CD14-positive monocyte (primary cell): ENCODE data around the gene BRMS1L. TPM values are rescaled to one million over a fixed set of nuclear protein-coding genes. Genes with fewer than 3 reads are reported as not detected.

ENCODE experiments used
- DNase-seq, 3 donors: peaks; one replicate each; pipeline ENCODE4 v3.0.0-alpha.2; 2011 to 2022
- H2AFZ ChIP-seq: 2 replicates; pipeline ENCODE4 v1.6.0; 2012; ENCODE audit warnings: mild to moderate bottlenecking, low read depth, low read length, inconsistent platforms; ENCODE audit not compliant: insufficient read depth, poor library complexity, severe bottlenecking
- H3K27ac ChIP-seq, 2 donors: 1 replicate in 1 of 2; 2 replicates in 1 of 2; pipeline ENCODE4 v1.5.1; 2012 to 2013; ENCODE audit warnings: low read length in 2 of 2, control low read depth in 1 of 2, inconsistent platforms in 1 of 2, low read depth in 1 of 2, mild to moderate bottlenecking in 1 of 2
- H3K27me3 ChIP-seq, 2 donors: one replicate each; pipeline versions ENCODE4 v1.6.0 to v1.6.1; 2011 to 2013; ENCODE audit warnings: low read length in 2 of 2; ENCODE audit not compliant: control insufficient read depth in 2 of 2, insufficient read depth in 2 of 2
- H3K36me3 ChIP-seq, 2 donors: replicated peaks in 1 of 2; 1 replicate in 1 of 2; 2 replicates in 1 of 2; pipeline versions ENCODE4 v1.5.1 to v1.6.1; 2012 to 2013; ENCODE audit warnings: low read length in 2 of 2, control low read depth in 1 of 2, inconsistent platforms in 1 of 2, mild to moderate bottlenecking in 1 of 2; ENCODE audit not compliant: insufficient read depth in 2 of 2, control insufficient read depth in 1 of 2
- H3K4me1 ChIP-seq, 2 donors: 1 replicate in 1 of 2; 2 replicates in 1 of 2; pipeline versions ENCODE4 v1.5.1 to v1.6.1; 2012 to 2013; ENCODE audit warnings: low read length in 2 of 2, control low read depth in 1 of 2, inconsistent platforms in 1 of 2, mild to moderate bottlenecking in 1 of 2, moderate library complexity in 1 of 2; ENCODE audit not compliant: insufficient read depth in 2 of 2, control insufficient read depth in 1 of 2
- H3K4me2 ChIP-seq: replicated peaks from 2 replicates; pipeline ENCODE3; 2012; ENCODE audit warnings: low read length, moderate library complexity, mild to moderate bottlenecking; ENCODE audit not compliant: poor library complexity, severe bottlenecking; ENCODE audit errors: extremely low read depth
- H3K4me3 ChIP-seq, 3 experiments: fragments of 200-600 bp in 1 of 3; sonication (generic) in 1 of 3; replicated peaks in 1 of 3; 1 replicate in 2 of 3; 2 replicates in 1 of 3; pipeline ENCODE4 v1.5.1; 2011 to 2013; ENCODE audit warnings: low read length in 3 of 3, mild to moderate bottlenecking in 3 of 3, control low read depth in 2 of 3, low read depth in 2 of 3, inconsistent platforms in 1 of 3, moderate library complexity in 1 of 3
- H3K79me2 ChIP-seq: 2 replicates; pipeline ENCODE4 v1.6.0; 2012; ENCODE audit warnings: mild to moderate bottlenecking, control low read depth, inconsistent platforms, low read length, moderate library complexity; ENCODE audit not compliant: insufficient read depth
- H3K9ac ChIP-seq: 2 replicates; pipeline ENCODE4 v1.6.0; 2017; ENCODE audit warnings: low read length, mild to moderate bottlenecking; ENCODE audit not compliant: insufficient read depth, poor library complexity, severe bottlenecking
- H3K9me3 ChIP-seq, 2 donors: replicated peaks in 1 of 2; 1 replicate in 1 of 2; 2 replicates in 1 of 2; pipeline versions ENCODE4 v1.5.1 to v1.6.1; 2012 to 2013; ENCODE audit warnings: low read length in 2 of 2, control low read depth in 1 of 2; ENCODE audit not compliant: control insufficient read depth in 1 of 2, insufficient read depth in 1 of 2
- H4K20me1 ChIP-seq: 2 replicates; pipeline ENCODE4 v1.6.0; 2012; ENCODE audit warnings: mild to moderate bottlenecking, low read length, control low read depth, moderate library complexity; ENCODE audit not compliant: insufficient read depth
- H3K27ac Mint-ChIP-seq, 7 donors: one replicate each; pipeline ENCODE4 v1.8.0; 2020; ENCODE audit warnings: mild to moderate bottlenecking in 7 of 7, mixed read lengths in 7 of 7, moderate library complexity in 6 of 7, inconsistent platforms in 2 of 7
- H3K27me3 Mint-ChIP-seq, 3 donors: one replicate each; pipeline ENCODE4 v1.8.0; 2021 to 2022; ENCODE audit warnings: low read depth in 3 of 3, mild to moderate bottlenecking in 3 of 3, mixed read lengths in 3 of 3, moderate library complexity in 3 of 3, inconsistent platforms in 1 of 3
- H3K36me3 Mint-ChIP-seq, 2 donors: one replicate each; pipeline ENCODE4 v1.8.0; 2020; ENCODE audit warnings: mixed read lengths in 2 of 2, inconsistent platforms in 1 of 2, mild to moderate bottlenecking in 1 of 2
- H3K4me1 Mint-ChIP-seq: one replicate; pipeline ENCODE4 v1.8.0; 2020; ENCODE audit warnings: mild to moderate bottlenecking, mixed read lengths
- H3K4me3 Mint-ChIP-seq, 2 donors: one replicate each; pipeline ENCODE4 v1.8.0; 2020; ENCODE audit warnings: mild to moderate bottlenecking in 2 of 2, mixed read lengths in 2 of 2, moderate library complexity in 1 of 2
- H3K9me3 Mint-ChIP-seq, 7 donors: one replicate each; pipeline ENCODE4 v1.8.0; 2020 to 2022; ENCODE audit warnings: mixed read lengths in 7 of 7, mild to moderate bottlenecking in 6 of 7, moderate library complexity in 6 of 7, inconsistent platforms in 2 of 7
- WGBS: methylation state at CpG from one replicate; pipeline ENCODE4 v1.1.5; 2013; ENCODE audit warnings: missing lambda C conversion rate; ENCODE audit not compliant: insufficient coverage; 5-methylcytosine and 5-hydroxymethylcytosine counted together
- intact Hi-C, 2 donors: fragments of 100-400 bp; cut with micrococcal nuclease; formaldehyde crosslinking; loops; one replicate each; pipeline versions ENCODE4 v1.15.0 to v1.15.1; 2023
- polyA plus RNA-seq, 3 donors: library from polyadenylated mRNA; depleted of rRNA in 1 of 3; unstranded in 2 of 3; stranded (reverse) in 1 of 3; fragments of 300-500 nt in 2 of 3; fragments of >200 nt in 1 of 3; fragmentation: Illumina TruSeq in 2 of 3; gene quantifications; 1 replicate in 2 of 3; 2 replicates in 1 of 3; pipeline ENCODE4 v1.2.3, GENCODE V29; 2012 to 2021
- TF ChIP-seq, protein P1 (sequence below): fragments of 200-600 bp; IDR thresholded peaks from one replicate; pipeline ENCODE4 v1.8.0; 2022; ENCODE audit warnings: antibody characterized with exemption, mild to moderate bottlenecking

BRMS1L gene
- polyA plus RNA-seq, 3 donors: 0.86 to 2.1 (median 1.7) TPM

DNA sequence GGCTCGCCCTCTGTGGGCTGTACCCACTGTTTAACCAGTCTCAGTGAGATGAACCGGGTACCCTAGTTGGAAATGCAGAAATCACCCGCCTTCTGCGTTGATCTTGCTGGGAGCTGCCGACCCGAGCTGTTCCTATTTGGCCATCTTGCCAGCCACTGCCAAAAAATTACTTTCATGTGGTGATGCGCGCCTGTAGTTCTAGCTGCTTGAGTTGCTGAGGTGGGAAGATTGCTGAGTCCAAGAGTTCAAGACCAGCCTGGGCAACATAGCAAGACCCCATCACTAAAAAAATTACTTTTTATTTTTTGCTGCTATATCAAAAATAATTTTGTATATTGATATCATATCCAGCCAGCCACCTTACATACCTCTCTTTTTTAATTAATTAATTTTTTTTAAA is 18.4 kb downstream of the BRMS1L start:
- Mint-ChIP-seq H3K4me3 (no peak overlapping the region), H3K4me1 (no peaks in the 10 kb centered on the region), H3K36me3 (peaks cover 51 to 65% of the 10 kb centered on the region in 2 donors), H3K27ac (no peak overlapping the region), H3K27me3 (no peaks in the 10 kb centered on the region), H3K9me3 (peaks cover 13 to 27% (median 19%) of the 10 kb centered on the region in 7 donors)
- Histone ChIP-seq H3K27me3 (no peaks in the 10 kb centered on the region), H2AFZ (no peak overlapping the region), H3K79me2 (no peaks in the 10 kb centered on the region), H3K36me3 (peaks cover 0 to 4% of the 10 kb centered on the region in 2 donors), H3K9ac (no peak overlapping the region), H3K4me2 (no peak overlapping the region), H4K20me1 (no peaks in the 10 kb centered on the region), H3K9me3 (peaks cover 0 to 4% of the 10 kb centered on the region in 2 donors), H3K4me3 (no peak overlapping the region), H3K27ac (no peak overlapping the region), H3K4me1 (no peaks in the 10 kb centered on the region)
- TF ChIP-seq, protein P1, sequence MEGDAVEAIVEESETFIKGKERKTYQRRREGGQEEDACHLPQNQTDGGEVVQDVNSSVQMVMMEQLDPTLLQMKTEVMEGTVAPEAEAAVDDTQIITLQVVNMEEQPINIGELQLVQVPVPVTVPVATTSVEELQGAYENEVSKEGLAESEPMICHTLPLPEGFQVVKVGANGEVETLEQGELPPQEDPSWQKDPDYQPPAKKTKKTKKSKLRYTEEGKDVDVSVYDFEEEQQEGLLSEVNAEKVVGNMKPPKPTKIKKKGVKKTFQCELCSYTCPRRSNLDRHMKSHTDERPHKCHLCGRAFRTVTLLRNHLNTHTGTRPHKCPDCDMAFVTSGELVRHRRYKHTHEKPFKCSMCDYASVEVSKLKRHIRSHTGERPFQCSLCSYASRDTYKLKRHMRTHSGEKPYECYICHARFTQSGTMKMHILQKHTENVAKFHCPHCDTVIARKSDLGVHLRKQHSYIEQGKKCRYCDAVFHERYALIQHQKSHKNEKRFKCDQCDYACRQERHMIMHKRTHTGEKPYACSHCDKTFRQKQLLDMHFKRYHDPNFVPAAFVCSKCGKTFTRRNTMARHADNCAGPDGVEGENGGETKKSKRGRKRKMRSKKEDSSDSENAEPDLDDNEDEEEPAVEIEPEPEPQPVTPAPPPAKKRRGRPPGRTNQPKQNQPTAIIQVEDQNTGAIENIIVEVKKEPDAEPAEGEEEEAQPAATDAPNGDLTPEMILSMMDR: no peak
- WGBS: 100% methylated on average over 2 of the region's 8 CpGs
- intact Hi-C loops: no loop called here
- DNase-seq: no peak

DNA sequence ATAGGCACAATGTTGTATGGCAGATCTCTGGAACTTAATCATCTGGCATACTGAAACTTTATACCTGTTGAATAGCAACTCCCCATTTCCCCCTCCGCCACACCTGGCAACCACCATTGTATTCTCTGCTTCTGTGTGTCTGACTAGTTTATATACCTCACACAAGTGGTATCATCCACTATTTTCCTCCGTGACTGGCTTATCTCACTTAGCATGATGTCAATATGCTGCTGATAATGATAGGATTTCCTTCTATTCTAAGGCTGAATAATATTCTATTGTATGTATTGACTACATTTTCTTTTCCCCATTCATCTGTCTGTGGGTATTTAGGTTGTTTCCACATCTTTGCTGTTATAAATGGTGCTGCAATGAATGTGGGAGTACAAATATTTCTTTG is 21.5 kb downstream of the BRMS1L start:
- Mint-ChIP-seq H3K4me1 (no peaks in the 10 kb centered on the region), H3K36me3 (peaks cover 38 to 52% of the 10 kb centered on the region in 2 donors), H3K4me3 (no peak overlapping the region), H3K27me3 (peaks cover 0 to 2% (median 0%) of the 10 kb centered on the region in 3 donors), H3K9me3 (peaks cover 0 to 7% (median 3%) of the 10 kb centered on the region in 7 donors), H3K27ac (no peak overlapping the region)
- H3K4me1 ChIP-seq: no peaks in the 10 kb centered on the region
- no peaks in the 10 kb centered on the region for H3K79me2 ChIP-seq
- no peaks in the 10 kb centered on the region for H3K27me3 ChIP-seq
- no peak overlapping the region for H3K27ac ChIP-seq
- no peaks in the 10 kb centered on the region for H3K9me3 ChIP-seq
- H3K36me3 ChIP-seq: peaks cover 0 to 4% of the 10 kb centered on the region in 2 donors
- intact Hi-C loops: no loop called here
- no peak overlapping the region for H3K4me2 ChIP-seq
- WGBS: 100% methylated on average over 1 of the region's 2 CpGs
- DNase-seq: no peak
- H2AFZ ChIP-seq: no peak overlapping the region
- no peak overlapping the region for H3K4me3 ChIP-seq
- TF ChIP-seq, protein P1: no peak
- no peak overlapping the region for H3K9ac ChIP-seq
- no peaks in the 10 kb centered on the region for H4K20me1 ChIP-seq
